ENCODE data around the gene ACACA.

Gene ACACA

DNA sequence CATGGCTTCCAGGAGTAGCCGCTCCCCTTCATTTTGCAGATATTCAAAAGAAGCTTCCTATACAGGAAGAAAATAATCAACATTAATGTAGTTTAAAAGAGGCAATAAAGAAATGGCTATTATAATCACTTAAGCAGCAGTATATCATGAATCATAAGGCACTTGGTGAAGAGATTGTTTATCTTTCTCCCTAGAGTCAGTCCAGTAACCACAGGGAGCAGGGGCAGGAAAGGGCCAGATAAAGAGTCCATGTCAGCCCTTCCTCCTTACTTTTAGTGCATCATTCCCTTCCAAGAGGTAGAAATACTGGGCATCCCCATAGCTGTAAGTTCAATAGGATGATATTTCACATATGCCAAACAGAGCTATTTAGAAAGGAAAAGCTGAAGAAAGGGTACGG lies 215.4 kb downstream of the ACACA start:
- H3K27ac Mint-ChIP-seq (ENCODE audit: low read depth), result no peak overlapping the region
- H3K27me3 Mint-ChIP-seq, result no peaks in the 10 kb centered on the region
- no peak for DNase-seq (ENCODE audit: low spot score in 2 of 2)
- no peak for ATAC-seq (replicated peaks; ENCODE audit: extremely low read depth, poor library complexity, severe bottlenecking)
- H3K9me3 Mint-ChIP-seq, result no peaks in the 10 kb centered on the region
- peaks cover 19% of the 10 kb centered on the region for H3K36me3 Mint-ChIP-seq (ENCODE audit: insufficient read depth)
- H3K4me1 Mint-ChIP-seq, result no peaks in the 10 kb centered on the region
- H3K4me3 Mint-ChIP-seq, result no peak overlapping the region

GRCh38 chr17:37190493-37190892 lies 216.1 kb downstream of the ACACA start:
- DNase-seq (ENCODE audit: low spot score in 2 of 2) (no peak), ATAC-seq (replicated peaks; ENCODE audit: extremely low read depth, poor library complexity, severe bottlenecking) (no peak)
- Mint-ChIP-seq H3K36me3 (ENCODE audit: insufficient read depth) (peaks cover 19% of the 10 kb centered on the region), H3K4me3 (no peak overlapping the region), H3K4me1 (no peaks in the 10 kb centered on the region), H3K27me3 (no peaks in the 10 kb centered on the region), H3K27ac (ENCODE audit: low read depth) (no peak overlapping the region), H3K9me3 (no peaks in the 10 kb centered on the region)

GRCh38 chr17:37188157-37188556 lies 218.5 kb downstream of the ACACA start:
- no peak overlapping the region for H3K27ac Mint-ChIP-seq (ENCODE audit: low read depth)
- H3K4me3 Mint-ChIP-seq, result no peak overlapping the region
- DNase-seq (ENCODE audit: low spot score in 2 of 2) (no peak), ATAC-seq (replicated peaks; ENCODE audit: extremely low read depth, poor library complexity, severe bottlenecking) (no peak)
- no peaks in the 10 kb centered on the region for H3K4me1 Mint-ChIP-seq
- H3K36me3 Mint-ChIP-seq (ENCODE audit: insufficient read depth), result peaks cover 19% of the 10 kb centered on the region
- no peaks in the 10 kb centered on the region for H3K9me3 Mint-ChIP-seq
- H3K27me3 Mint-ChIP-seq, result no peaks in the 10 kb centered on the region

GRCh38 chr17:37187262-37187661 lies 219.4 kb downstream of the ACACA start:
- no peaks in the 10 kb centered on the region for H3K4me1 Mint-ChIP-seq
- ATAC-seq (replicated peaks; ENCODE audit: extremely low read depth, poor library complexity, severe bottlenecking), result no peak
- H3K4me3 Mint-ChIP-seq, result no peak overlapping the region
- H3K27ac Mint-ChIP-seq (ENCODE audit: low read depth), result no peak overlapping the region
- no peak for DNase-seq (ENCODE audit: low spot score in 2 of 2)
- peaks cover 19% of the 10 kb centered on the region for H3K36me3 Mint-ChIP-seq (ENCODE audit: insufficient read depth)
- no peaks in the 10 kb centered on the region for H3K27me3 Mint-ChIP-seq
- H3K9me3 Mint-ChIP-seq, result no peaks in the 10 kb centered on the region

GRCh38 chr17:37182786-37183465 lies 223.7 kb downstream of the ACACA start:
- peaks cover 17% of the 10 kb centered on the region for H3K36me3 Mint-ChIP-seq (ENCODE audit: insufficient read depth)
- no peaks in the 10 kb centered on the region for H3K9me3 Mint-ChIP-seq
- no peaks in the 10 kb centered on the region for H3K27me3 Mint-ChIP-seq
- no peaks in the 10 kb centered on the region for H3K4me1 Mint-ChIP-seq
- no peak overlapping the region for H3K27ac Mint-ChIP-seq (ENCODE audit: low read depth)
- ATAC-seq (replicated peaks; ENCODE audit: extremely low read depth, poor library complexity, severe bottlenecking), result no peak
- DNase-seq (ENCODE audit: low spot score in 2 of 2), result no peak
- no peak overlapping the region for H3K4me3 Mint-ChIP-seq

- peaks cover 11% of the 10 kb centered on the region for H3K36me3 Mint-ChIP-seq (ENCODE audit: insufficient read depth)
- no peak overlapping the region for H3K27ac Mint-ChIP-seq (ENCODE audit: low read depth)
- H3K27me3 Mint-ChIP-seq, result no peaks in the 10 kb centered on the region
- H3K4me1 Mint-ChIP-seq, result no peaks in the 10 kb centered on the region
- DNase-seq (ENCODE audit: low spot score in 2 of 2) (no peak), ATAC-seq (replicated peaks; ENCODE audit: extremely low read depth, poor library complexity, severe bottlenecking) (no peak)
- no peak overlapping the region for H3K4me3 Mint-ChIP-seq
- H3K9me3 Mint-ChIP-seq, result no peaks in the 10 kb centered on the region
These were observed 226.3 kb downstream of the ACACA start for GRCh38 chr17:37180376-37180775.

- DNase-seq (ENCODE audit: low spot score in 2 of 2) (no peak), ATAC-seq (replicated peaks; ENCODE audit: extremely low read depth, poor library complexity, severe bottlenecking) (no peak)
- no peak overlapping the region for H3K27ac Mint-ChIP-seq (ENCODE audit: low read depth)
- H3K9me3 Mint-ChIP-seq, result no peaks in the 10 kb centered on the region
- H3K27me3 Mint-ChIP-seq, result no peaks in the 10 kb centered on the region
- peaks cover 11% of the 10 kb centered on the region for H3K36me3 Mint-ChIP-seq (ENCODE audit: insufficient read depth)
- H3K4me1 Mint-ChIP-seq, result no peaks in the 10 kb centered on the region
- H3K4me3 Mint-ChIP-seq, result no peak overlapping the region
These were observed 226.7 kb downstream of the ACACA start for GRCh38 chr17:37179893-37180292.

GRCh38 chr17:37177254-37177870 lies 229.3 kb downstream of the ACACA start:
- H3K27me3 Mint-ChIP-seq, result no peaks in the 10 kb centered on the region
- H3K36me3 Mint-ChIP-seq (ENCODE audit: insufficient read depth), result peaks cover 11% of the 10 kb centered on the region
- no peak overlapping the region for H3K27ac Mint-ChIP-seq (ENCODE audit: low read depth)
- H3K4me3 Mint-ChIP-seq, result no peak overlapping the region
- no peak for ATAC-seq (replicated peaks; ENCODE audit: extremely low read depth, poor library complexity, severe bottlenecking)
- DNase-seq (ENCODE audit: low spot score in 2 of 2), result no peak
- no peaks in the 10 kb centered on the region for H3K9me3 Mint-ChIP-seq
- H3K4me1 Mint-ChIP-seq, result no peaks in the 10 kb centered on the region

GRCh38 chr17:37176723-37177122 lies 229.9 kb downstream of the ACACA start:
- DNase-seq (ENCODE audit: low spot score in 2 of 2) (no peak), ATAC-seq (replicated peaks; ENCODE audit: extremely low read depth, poor library complexity, severe bottlenecking) (no peak)
- Mint-ChIP-seq H3K27me3 (no peaks in the 10 kb centered on the region), H3K9me3 (no peaks in the 10 kb centered on the region), H3K4me3 (no peak overlapping the region), H3K4me1 (no peaks in the 10 kb centered on the region), H3K36me3 (ENCODE audit: insufficient read depth) (peaks cover 11% of the 10 kb centered on the region), H3K27ac (ENCODE audit: low read depth) (no peak overlapping the region)

DNA sequence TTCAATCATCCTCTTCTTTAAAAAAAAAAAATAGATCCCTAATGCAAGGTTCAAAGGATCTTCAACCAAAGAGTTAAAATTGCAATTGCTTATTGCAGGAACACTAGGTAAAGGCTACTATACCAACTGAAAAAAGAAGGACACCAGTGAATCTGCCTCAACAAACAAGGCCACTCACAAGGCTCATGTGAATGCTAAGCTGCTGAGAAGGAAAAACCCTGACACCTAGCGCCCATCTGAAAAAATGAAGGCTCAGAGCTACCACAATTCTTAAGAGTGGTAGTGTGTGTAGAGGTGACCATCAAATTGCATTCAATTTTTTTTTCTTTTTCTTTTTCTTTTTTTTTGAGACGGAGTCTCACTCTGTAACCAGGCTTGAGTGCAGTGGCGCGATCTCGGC lies 232.4 kb downstream of the ACACA start:
- Mint-ChIP-seq H3K4me1 (no peaks in the 10 kb centered on the region), H3K9me3 (no peaks in the 10 kb centered on the region), H3K36me3 (ENCODE audit: insufficient read depth) (peaks cover 9% of the 10 kb centered on the region), H3K27ac (ENCODE audit: low read depth) (no peak overlapping the region), H3K27me3 (no peaks in the 10 kb centered on the region), H3K4me3 (no peak overlapping the region)
- DNase-seq (ENCODE audit: low spot score in 2 of 2), result no peak
- no peak for ATAC-seq (replicated peaks; ENCODE audit: extremely low read depth, poor library complexity, severe bottlenecking)

GRCh38 chr17:37170881-37171425 lies 235.7 kb downstream of the ACACA start:
- peaks cover 1% of the 10 kb centered on the region for H3K36me3 Mint-ChIP-seq (ENCODE audit: insufficient read depth)

GRCh38 chr17:37168731-37169353 lies 237.8 kb downstream of the ACACA start:
- ATAC-seq (replicated peaks; ENCODE audit: extremely low read depth, poor library complexity, severe bottlenecking) (no peak), DNase-seq (ENCODE audit: low spot score in 2 of 2) (no peak)
- no peaks in the 10 kb centered on the region for H3K4me1 Mint-ChIP-seq
- H3K27ac Mint-ChIP-seq (ENCODE audit: low read depth), result no peak overlapping the region
- peaks cover 1% of the 10 kb centered on the region for H3K36me3 Mint-ChIP-seq (ENCODE audit: insufficient read depth)
- no peaks in the 10 kb centered on the region for H3K27me3 Mint-ChIP-seq
- no peaks in the 10 kb centered on the region for H3K9me3 Mint-ChIP-seq
- no peak overlapping the region for H3K4me3 Mint-ChIP-seq

More at GRCh38 chr17:37170881-37171425, 235.7 kb downstream of the ACACA start:
- H3K27me3 Mint-ChIP-seq, result no peaks in the 10 kb centered on the region
- H3K4me1 Mint-ChIP-seq, result no peaks in the 10 kb centered on the region
- no peak overlapping the region for H3K4me3 Mint-ChIP-seq
- H3K27ac Mint-ChIP-seq (ENCODE audit: low read depth), result no peak overlapping the region
- ATAC-seq (replicated peaks; ENCODE audit: extremely low read depth, poor library complexity, severe bottlenecking) (no peak), DNase-seq (ENCODE audit: low spot score in 2 of 2) (no peak)
- H3K9me3 Mint-ChIP-seq, result no peaks in the 10 kb centered on the region

GRCh38 chr17:37167756-37168155 lies 238.9 kb downstream of the ACACA start:
- no peak for ATAC-seq (replicated peaks; ENCODE audit: extremely low read depth, poor library complexity, severe bottlenecking)
- H3K27me3 Mint-ChIP-seq, result no peaks in the 10 kb centered on the region
- peaks cover 1% of the 10 kb centered on the region for H3K36me3 Mint-ChIP-seq (ENCODE audit: insufficient read depth)
- H3K9me3 Mint-ChIP-seq, result no peaks in the 10 kb centered on the region
- H3K4me3 Mint-ChIP-seq, result no peak overlapping the region
- H3K4me1 Mint-ChIP-seq, result no peaks in the 10 kb centered on the region
- no peak for DNase-seq (ENCODE audit: low spot score in 2 of 2)
- H3K27ac Mint-ChIP-seq (ENCODE audit: low read depth), result no peak overlapping the region

All from central memory CD8-positive, alpha-beta T cell (primary cell).